SHP77 (cell line): Measurements from ENCODE around the gene STARD10.
A peak's percentile ranks its signal among the peaks of the same experiment; 100 is the strongest.
"Not testable (repeated sequence)": the region's sequence is repeated elsewhere in the genome, so short reads cannot be mapped to it uniquely, and the experiment has no call there.

Source experiments
- DNase-seq, 2 experiments: peaks; one replicate each; lab custom pipeline; 2025; lab: John Stamatoyannopoulos, UW

STARD10 gene

GRCh38 chr11:72826191-72826941 lies 32.5 kb upstream of the STARD10 start:
- no peak for DNase-seq

- no peak for DNase-seq
Observed at GRCh38 chr11:72825661-72826060, 31.8 kb upstream of the STARD10 start.

- no peak for DNase-seq
Observed at GRCh38 chr11:72824811-72825505, 31.1 kb upstream of the STARD10 start.

GRCh38 chr11:72824020-72824419 lies 30.2 kb upstream of the STARD10 start:
- no peak for DNase-seq

GRCh38 chr11:72823105-72823804 lies 29.4 kb upstream of the STARD10 start:
- DNase-seq = no peak

GRCh38 chr11:72821920-72822799 lies 28.3 kb upstream of the STARD10 start:
- DNase-seq = peak; percentile 85 to 94

- peak in 1 of 2 experiments; percentile 51 for DNase-seq
Observed at GRCh38 chr11:72821221-72821919, 27.5 kb upstream of the STARD10 start.

GRCh38 chr11:72820439-72821139 lies 26.7 kb upstream of the STARD10 start:
- no peak for DNase-seq

- no peak for DNase-seq
Observed at GRCh38 chr11:72818971-72819370, 25.1 kb upstream of the STARD10 start.

GRCh38 chr11:72817966-72818365 lies 24.1 kb upstream of the STARD10 start:
- DNase-seq = no peak

- no peak for DNase-seq
Observed at GRCh38 chr11:72816404-72816990, 22.6 kb upstream of the STARD10 start.

GRCh38 chr11:72815110-72815618 lies 21.3 kb upstream of the STARD10 start:
- peak in 1 of 2 experiments; percentile 57 for DNase-seq

GRCh38 chr11:72814286-72815109 lies 20.7 kb upstream of the STARD10 start, which contains the start of gene ATG16L2:
TSS of gene ATG16L2 (plus strand) at chr11:72814411. CDS start at chr11:72814446, 35 bp downstream.
- peak; percentile 84 to 89 for DNase-seq

GRCh38 chr11:72813740-72814285 lies 20.0 kb upstream of the STARD10 start:
- DNase-seq = peak; percentile 84 to 93

- DNase-seq = peak; percentile 60 to 85
Observed at GRCh38 chr11:72812967-72813739, 19.3 kb upstream of the STARD10 start.

- DNase-seq = peak; percentile 60
Observed at GRCh38 chr11:72812604-72812966, 18.7 kb upstream of the STARD10 start.

GRCh38 chr11:72811686-72812085 lies 17.8 kb upstream of the STARD10 start:
- not testable (repeated sequence) for DNase-seq

GRCh38 chr11:72808331-72808798 lies 14.5 kb upstream of the STARD10 start:
- DNase-seq = no peak
